ENCODE results near the gene ZDHHC14. TPM values are rescaled to one million over a fixed set of nuclear protein-coding genes. Genes with fewer than 3 reads are reported as not detected.

ZDHHC14 gene
- total and polyA plus RNA-seq, 2 experiments from 2014 or later = 3.0 to 7.4 TPM

DNA sequence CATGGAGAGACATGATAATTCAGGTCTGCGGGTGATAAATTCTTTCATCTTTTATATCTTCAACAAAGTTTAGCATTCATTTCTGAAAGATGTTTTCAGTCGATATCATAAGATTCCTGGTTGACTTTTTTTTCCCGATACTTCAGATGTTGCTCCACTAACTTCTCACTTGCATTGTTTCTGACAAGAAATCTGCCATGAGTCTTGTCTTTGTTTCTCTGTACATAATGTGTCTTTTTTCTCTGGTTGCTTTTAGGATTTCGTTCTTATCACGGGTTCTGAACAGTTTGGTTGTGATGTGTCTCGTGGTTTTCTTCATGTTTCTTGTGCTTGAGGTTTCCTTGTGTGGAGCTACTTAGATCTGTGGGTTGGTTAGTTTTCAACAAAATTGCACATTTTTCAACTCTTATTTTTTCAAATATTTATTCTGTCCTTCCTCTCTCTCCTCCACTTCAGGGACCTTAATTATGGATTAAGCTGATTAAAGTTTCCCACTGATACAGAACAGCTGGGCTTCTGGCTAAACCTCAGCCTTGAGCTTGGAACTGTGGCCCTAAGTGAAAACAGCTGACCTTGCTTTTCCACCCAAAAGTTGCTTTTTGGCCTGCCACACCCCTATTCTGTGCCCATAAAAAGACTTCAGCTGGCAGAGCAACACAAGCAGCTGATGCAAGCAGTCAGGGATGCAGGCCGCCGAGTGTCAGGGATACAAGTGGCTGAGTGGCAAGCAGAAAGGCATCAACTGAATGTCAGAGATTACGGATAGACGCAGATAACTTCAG is 344.2 kb downstream of the ZDHHC14 start:
- Histone ChIP-seq H3K4me1 (ENCODE audit: insufficient read depth) (no peaks in the 10 kb centered on the region), H3K27ac (ENCODE audit: low read depth) (no peak overlapping the region), H3K27me3 (ENCODE audit: insufficient read depth) (no peaks in the 10 kb centered on the region), H3K4me3 (no peak overlapping the region), H3F3A (replicated peaks; ENCODE audit: low read depth) (no peaks in the 10 kb centered on the region), H4K20me1 (replicated peaks; ENCODE audit: insufficient read depth) (no peaks in the 10 kb centered on the region), H3K9me2 (ENCODE audit: insufficient read depth) (0 out of 2 replicates have a peak, but pooled peaks cover 3% of the 10 kb centered on the region), H2AFZ (no peak overlapping the region), H3K4me2 (no peak overlapping the region), H3K79me2 (replicated peaks; ENCODE audit: insufficient read depth) (no peaks in the 10 kb centered on the region), H3K36me3 (ENCODE audit: insufficient read depth) (no peaks in the 10 kb centered on the region)
- no peak for TF ChIP-seq EZH2 (IDR thresholded peaks at IDR 0.05; ENCODE audit: low read depth, unreplicated experiment)
- no peak for TF ChIP-seq JUNB (IDR thresholded peaks at IDR 0.05; ENCODE audit: unreplicated experiment)
- TF ChIP-seq, protein P1, sequence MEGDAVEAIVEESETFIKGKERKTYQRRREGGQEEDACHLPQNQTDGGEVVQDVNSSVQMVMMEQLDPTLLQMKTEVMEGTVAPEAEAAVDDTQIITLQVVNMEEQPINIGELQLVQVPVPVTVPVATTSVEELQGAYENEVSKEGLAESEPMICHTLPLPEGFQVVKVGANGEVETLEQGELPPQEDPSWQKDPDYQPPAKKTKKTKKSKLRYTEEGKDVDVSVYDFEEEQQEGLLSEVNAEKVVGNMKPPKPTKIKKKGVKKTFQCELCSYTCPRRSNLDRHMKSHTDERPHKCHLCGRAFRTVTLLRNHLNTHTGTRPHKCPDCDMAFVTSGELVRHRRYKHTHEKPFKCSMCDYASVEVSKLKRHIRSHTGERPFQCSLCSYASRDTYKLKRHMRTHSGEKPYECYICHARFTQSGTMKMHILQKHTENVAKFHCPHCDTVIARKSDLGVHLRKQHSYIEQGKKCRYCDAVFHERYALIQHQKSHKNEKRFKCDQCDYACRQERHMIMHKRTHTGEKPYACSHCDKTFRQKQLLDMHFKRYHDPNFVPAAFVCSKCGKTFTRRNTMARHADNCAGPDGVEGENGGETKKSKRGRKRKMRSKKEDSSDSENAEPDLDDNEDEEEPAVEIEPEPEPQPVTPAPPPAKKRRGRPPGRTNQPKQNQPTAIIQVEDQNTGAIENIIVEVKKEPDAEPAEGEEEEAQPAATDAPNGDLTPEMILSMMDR (conservative IDR thresholded peaks at IDR 0.05; ENCODE audit: low read depth in 2 of 2) = no peak
- TF ChIP-seq, protein P2, sequence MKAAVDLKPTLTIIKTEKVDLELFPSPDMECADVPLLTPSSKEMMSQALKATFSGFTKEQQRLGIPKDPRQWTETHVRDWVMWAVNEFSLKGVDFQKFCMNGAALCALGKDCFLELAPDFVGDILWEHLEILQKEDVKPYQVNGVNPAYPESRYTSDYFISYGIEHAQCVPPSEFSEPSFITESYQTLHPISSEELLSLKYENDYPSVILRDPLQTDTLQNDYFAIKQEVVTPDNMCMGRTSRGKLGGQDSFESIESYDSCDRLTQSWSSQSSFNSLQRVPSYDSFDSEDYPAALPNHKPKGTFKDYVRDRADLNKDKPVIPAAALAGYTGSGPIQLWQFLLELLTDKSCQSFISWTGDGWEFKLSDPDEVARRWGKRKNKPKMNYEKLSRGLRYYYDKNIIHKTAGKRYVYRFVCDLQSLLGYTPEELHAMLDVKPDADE (IDR thresholded peaks at IDR 0.05) = no peak
- no peak for TF ChIP-seq ZNF331 (CRISPR knock-in tag; IDR thresholded peaks at IDR 0.05; ENCODE audit: low read depth)
- TF ChIP-seq ZNF114 (CRISPR knock-in tag; IDR thresholded peaks at IDR 0.05) = no peak
- TF ChIP-seq STAT1 (IDR thresholded peaks at IDR 0.05; ENCODE audit: unreplicated experiment) = no peak
- TF ChIP-seq, protein P3, sequence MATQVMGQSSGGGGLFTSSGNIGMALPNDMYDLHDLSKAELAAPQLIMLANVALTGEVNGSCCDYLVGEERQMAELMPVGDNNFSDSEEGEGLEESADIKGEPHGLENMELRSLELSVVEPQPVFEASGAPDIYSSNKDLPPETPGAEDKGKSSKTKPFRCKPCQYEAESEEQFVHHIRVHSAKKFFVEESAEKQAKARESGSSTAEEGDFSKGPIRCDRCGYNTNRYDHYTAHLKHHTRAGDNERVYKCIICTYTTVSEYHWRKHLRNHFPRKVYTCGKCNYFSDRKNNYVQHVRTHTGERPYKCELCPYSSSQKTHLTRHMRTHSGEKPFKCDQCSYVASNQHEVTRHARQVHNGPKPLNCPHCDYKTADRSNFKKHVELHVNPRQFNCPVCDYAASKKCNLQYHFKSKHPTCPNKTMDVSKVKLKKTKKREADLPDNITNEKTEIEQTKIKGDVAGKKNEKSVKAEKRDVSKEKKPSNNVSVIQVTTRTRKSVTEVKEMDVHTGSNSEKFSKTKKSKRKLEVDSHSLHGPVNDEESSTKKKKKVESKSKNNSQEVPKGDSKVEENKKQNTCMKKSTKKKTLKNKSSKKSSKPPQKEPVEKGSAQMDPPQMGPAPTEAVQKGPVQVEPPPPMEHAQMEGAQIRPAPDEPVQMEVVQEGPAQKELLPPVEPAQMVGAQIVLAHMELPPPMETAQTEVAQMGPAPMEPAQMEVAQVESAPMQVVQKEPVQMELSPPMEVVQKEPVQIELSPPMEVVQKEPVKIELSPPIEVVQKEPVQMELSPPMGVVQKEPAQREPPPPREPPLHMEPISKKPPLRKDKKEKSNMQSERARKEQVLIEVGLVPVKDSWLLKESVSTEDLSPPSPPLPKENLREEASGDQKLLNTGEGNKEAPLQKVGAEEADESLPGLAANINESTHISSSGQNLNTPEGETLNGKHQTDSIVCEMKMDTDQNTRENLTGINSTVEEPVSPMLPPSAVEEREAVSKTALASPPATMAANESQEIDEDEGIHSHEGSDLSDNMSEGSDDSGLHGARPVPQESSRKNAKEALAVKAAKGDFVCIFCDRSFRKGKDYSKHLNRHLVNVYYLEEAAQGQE (IDR thresholded peaks at IDR 0.05; ENCODE audit: unreplicated experiment) = no peak
- TF ChIP-seq, protein P4, sequence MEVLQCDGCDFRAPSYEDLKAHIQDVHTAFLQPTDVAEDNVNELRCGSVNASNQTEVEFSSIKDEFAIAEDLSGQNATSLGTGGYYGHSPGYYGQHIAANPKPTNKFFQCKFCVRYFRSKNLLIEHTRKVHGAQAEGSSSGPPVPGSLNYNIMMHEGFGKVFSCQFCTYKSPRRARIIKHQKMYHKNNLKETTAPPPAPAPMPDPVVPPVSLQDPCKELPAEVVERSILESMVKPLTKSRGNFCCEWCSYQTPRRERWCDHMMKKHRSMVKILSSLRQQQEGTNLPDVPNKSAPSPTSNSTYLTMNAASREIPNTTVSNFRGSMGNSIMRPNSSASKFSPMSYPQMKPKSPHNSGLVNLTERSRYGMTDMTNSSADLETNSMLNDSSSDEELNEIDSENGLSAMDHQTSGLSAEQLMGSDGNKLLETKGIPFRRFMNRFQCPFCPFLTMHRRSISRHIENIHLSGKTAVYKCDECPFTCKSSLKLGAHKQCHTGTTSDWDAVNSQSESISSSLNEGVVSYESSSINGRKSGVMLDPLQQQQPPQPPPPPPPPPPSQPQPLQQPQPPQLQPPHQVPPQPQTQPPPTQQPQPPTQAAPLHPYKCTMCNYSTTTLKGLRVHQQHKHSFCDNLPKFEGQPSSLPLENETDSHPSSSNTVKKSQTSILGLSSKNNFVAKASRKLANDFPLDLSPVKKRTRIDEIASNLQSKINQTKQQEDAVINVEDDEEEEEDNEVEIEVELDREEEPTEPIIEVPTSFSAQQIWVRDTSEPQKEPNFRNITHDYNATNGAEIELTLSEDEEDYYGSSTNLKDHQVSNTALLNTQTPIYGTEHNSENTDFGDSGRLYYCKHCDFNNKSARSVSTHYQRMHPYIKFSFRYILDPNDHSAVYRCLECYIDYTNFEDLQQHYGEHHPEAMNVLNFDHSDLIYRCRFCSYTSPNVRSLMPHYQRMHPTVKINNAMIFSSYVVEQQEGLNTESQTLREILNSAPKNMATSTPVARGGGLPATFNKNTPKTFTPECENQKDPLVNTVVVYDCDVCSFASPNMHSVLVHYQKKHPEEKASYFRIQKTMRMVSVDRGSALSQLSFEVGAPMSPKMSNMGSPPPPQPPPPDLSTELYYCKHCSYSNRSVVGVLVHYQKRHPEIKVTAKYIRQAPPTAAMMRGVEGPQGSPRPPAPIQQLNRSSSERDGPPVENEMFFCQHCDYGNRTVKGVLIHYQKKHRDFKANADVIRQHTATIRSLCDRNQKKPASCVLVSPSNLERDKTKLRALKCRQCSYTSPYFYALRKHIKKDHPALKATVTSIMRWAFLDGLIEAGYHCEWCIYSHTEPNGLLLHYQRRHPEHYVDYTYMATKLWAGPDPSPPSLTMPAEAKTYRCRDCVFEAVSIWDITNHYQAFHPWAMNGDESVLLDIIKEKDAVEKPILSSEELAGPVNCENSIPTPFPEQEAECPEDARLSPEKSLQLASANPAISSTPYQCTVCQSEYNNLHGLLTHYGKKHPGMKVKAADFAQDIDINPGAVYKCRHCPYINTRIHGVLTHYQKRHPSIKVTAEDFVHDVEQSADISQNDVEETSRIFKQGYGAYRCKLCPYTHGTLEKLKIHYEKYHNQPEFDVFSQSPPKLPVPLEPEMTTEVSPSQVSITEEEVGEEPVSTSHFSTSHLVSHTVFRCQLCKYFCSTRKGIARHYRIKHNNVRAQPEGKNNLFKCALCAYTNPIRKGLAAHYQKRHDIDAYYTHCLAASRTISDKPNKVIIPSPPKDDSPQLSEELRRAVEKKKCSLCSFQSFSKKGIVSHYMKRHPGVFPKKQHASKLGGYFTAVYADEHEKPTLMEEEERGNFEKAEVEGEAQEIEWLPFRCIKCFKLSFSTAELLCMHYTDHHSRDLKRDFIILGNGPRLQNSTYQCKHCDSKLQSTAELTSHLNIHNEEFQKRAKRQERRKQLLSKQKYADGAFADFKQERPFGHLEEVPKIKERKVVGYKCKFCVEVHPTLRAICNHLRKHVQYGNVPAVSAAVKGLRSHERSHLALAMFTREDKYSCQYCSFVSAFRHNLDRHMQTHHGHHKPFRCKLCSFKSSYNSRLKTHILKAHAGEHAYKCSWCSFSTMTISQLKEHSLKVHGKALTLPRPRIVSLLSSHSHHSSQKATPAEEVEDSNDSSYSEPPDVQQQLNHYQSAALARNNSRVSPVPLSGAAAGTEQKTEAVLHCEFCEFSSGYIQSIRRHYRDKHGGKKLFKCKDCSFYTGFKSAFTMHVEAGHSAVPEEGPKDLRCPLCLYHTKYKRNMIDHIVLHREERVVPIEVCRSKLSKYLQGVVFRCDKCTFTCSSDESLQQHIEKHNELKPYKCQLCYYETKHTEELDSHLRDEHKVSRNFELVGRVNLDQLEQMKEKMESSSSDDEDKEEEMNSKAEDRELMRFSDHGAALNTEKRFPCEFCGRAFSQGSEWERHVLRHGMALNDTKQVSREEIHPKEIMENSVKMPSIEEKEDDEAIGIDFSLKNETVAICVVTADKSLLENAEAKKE (CRISPR knock-in tag; IDR thresholded peaks at IDR 0.05) = no peak
- peaks cover 21% of the 10 kb centered on the region for H3K9me3 Mint-ChIP-seq
- H3K27me3 Mint-ChIP-seq (ENCODE audit: insufficient read depth, low read depth, poor library complexity) = peaks cover 1% of the 10 kb centered on the region
- H3K4me1 Mint-ChIP-seq = peaks cover 5% of the 10 kb centered on the region; the same call in 2 of the 3 replicates
- no peak for ATAC-seq
- DNase-seq (ENCODE audit: low spot score) = no peak
- no peak overlapping the region for H3K27ac Mint-ChIP-seq
- H3K36me3 Mint-ChIP-seq (ENCODE audit: low read depth) = peaks cover 18% of the 10 kb centered on the region
- H3K4me3 Mint-ChIP-seq = no peak overlapping the region
